ENCODE results near the gene TBCA. TPM values are rescaled to one million over a fixed set of nuclear protein-coding genes. Genes with fewer than 3 reads are reported as not detected.

Gene TBCA
- total RNA-seq, 1 experiment from 2014 or later, result 317 TPM

DNA sequence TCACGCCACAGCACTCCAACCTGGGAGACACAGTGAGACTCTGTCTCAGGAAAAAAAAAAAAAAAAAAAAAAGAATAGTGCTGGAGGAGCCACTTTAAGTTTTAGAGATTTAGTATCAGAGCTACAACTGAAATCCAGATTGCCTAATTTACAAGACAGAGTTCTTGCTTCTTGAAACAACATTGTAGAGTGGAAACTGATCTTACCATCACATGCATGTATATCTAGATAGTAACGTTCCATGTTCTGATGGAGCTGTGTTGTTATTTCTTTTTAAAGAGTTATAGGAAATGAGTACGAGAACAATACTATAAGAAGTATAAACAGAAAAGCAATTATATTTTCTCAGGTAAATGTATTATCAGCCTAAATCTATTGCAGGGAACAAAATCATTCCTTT, 48.9 kb downstream of the TBCA start (continued):
- TF ChIP-seq, protein P1, sequence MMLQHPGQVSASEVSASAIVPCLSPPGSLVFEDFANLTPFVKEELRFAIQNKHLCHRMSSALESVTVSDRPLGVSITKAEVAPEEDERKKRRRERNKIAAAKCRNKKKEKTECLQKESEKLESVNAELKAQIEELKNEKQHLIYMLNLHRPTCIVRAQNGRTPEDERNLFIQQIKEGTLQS (IDR thresholded peaks at IDR 0.05), result no peak
- TF ChIP-seq, protein P2, sequence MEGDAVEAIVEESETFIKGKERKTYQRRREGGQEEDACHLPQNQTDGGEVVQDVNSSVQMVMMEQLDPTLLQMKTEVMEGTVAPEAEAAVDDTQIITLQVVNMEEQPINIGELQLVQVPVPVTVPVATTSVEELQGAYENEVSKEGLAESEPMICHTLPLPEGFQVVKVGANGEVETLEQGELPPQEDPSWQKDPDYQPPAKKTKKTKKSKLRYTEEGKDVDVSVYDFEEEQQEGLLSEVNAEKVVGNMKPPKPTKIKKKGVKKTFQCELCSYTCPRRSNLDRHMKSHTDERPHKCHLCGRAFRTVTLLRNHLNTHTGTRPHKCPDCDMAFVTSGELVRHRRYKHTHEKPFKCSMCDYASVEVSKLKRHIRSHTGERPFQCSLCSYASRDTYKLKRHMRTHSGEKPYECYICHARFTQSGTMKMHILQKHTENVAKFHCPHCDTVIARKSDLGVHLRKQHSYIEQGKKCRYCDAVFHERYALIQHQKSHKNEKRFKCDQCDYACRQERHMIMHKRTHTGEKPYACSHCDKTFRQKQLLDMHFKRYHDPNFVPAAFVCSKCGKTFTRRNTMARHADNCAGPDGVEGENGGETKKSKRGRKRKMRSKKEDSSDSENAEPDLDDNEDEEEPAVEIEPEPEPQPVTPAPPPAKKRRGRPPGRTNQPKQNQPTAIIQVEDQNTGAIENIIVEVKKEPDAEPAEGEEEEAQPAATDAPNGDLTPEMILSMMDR (IDR thresholded peaks at IDR 0.05 in 2 of 3, conservative IDR thresholded peaks at IDR 0.05 in 1 of 3; ENCODE audit: borderline replicate concordance in 1 of 3, insufficient read depth in 1 of 3, low read depth in 2 of 3, low read length in 2 of 3), result no peak
- TF ChIP-seq, protein P3, sequence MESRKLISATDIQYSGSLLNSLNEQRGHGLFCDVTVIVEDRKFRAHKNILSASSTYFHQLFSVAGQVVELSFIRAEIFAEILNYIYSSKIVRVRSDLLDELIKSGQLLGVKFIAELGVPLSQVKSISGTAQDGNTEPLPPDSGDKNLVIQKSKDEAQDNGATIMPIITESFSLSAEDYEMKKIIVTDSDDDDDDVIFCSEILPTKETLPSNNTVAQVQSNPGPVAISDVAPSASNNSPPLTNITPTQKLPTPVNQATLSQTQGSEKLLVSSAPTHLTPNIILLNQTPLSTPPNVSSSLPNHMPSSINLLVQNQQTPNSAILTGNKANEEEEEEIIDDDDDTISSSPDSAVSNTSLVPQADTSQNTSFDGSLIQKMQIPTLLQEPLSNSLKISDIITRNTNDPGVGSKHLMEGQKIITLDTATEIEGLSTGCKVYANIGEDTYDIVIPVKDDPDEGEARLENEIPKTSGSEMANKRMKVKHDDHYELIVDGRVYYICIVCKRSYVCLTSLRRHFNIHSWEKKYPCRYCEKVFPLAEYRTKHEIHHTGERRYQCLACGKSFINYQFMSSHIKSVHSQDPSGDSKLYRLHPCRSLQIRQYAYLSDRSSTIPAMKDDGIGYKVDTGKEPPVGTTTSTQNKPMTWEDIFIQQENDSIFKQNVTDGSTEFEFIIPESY (IDR thresholded peaks at IDR 0.05; ENCODE audit: extremely low read depth, insufficient replicate concordance, low read length), result no peak
- no peak for TF ChIP-seq ZFX (IDR thresholded peaks at IDR 0.05)

DNA sequence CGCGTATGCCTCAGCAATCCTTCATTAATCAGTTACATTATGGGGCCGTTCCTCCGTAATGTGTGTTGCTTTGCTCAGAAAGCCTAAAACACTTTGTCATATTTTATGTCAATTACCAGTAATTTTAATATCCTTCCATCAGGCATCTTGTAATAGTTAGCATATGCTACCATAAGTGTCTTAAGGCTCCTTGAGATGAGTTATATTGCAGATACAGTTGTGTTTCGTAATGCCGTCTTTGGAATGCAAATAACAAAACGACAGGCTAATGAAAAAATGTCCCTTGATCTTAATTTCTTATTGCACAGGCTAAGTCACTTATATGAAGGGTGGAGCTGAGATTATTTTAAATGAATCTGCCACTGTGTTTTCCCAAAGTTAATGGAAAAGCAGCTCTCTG, 50.5 kb downstream of the TBCA start:
- Histone ChIP-seq H3K9ac (ENCODE audit: low read length) (no peak overlapping the region), H3K79me2 (ENCODE audit: insufficient read depth, low read length) (peaks cover 99% of the 10 kb centered on the region), H3K4me3 (replicated peaks in 1 of 2; ENCODE audit: low read depth in 1 of 2, low read length in 2 of 2) (no peak overlapping the region), H3K36me3 (ENCODE audit: control insufficient read depth in 1 of 2, insufficient read depth in 2 of 2, low read length in 2 of 2) (no peaks in the 10 kb centered on the region), H3K9me2 (ENCODE audit: insufficient read depth) (no peaks in the 10 kb centered on the region), H2AFZ (ENCODE audit: low read depth, low read length, poor library complexity, severe bottlenecking) (no peak overlapping the region), H3K27ac (ENCODE audit: low read depth, low read length) (no peak overlapping the region), H3K9me3 (ENCODE audit: control insufficient read depth in 1 of 2, insufficient read depth in 1 of 2, low read depth in 1 of 2, low read length in 2 of 2) (no peaks in the 10 kb centered on the region), H3K4me1 (ENCODE audit: control insufficient read depth in 1 of 2, insufficient read depth in 2 of 2, low read length in 2 of 2) (no peaks in the 10 kb centered on the region), H3K4me2 (ENCODE audit: low read length) (no peak overlapping the region), H3K27me3 (ENCODE audit: insufficient read depth, low read length) (no peaks in the 10 kb centered on the region), H4K20me1 (ENCODE audit: insufficient read depth) (peaks cover 44% of the 10 kb centered on the region; the same call in 1 of the 2 replicates)
- ATAC-seq (no peak), DNase-seq (ENCODE audit: low read depth, low spot score) (no peak)
- no TSS peak for BruUV-seq (replicated peaks)
- ChIA-PET RAD21 (ENCODE audit: low non-redundant PET in 1 of 2, low total read pairs in 2 of 2, uncharacterized antibody in 2 of 2, unreplicated experiment in 2 of 2) (no interaction called here), CTCF (no interaction called here), POLR2A (no interaction called here)
- intact Hi-C loops (cut with micrococcal nuclease), result no loop called here
- TF ChIP-seq ZFX (IDR thresholded peaks at IDR 0.05) (no peak), RAD21 (IDR thresholded peaks at IDR 0.05; ENCODE audit: low read depth) (no peak), EZH2 (IDR thresholded peaks at IDR 0.05) (no peak), SP1 (IDR thresholded peaks at IDR 0.05; ENCODE audit: low read depth) (no peak), ELF1 (IDR thresholded peaks at IDR 0.05; ENCODE audit: borderline replicate concordance, low read depth) (no peak), TCF7L2 (IDR thresholded peaks at IDR 0.05; ENCODE audit: borderline replicate concordance, extremely low read depth, insufficient read depth, insufficient read length) (no peak), SRF (IDR thresholded peaks at IDR 0.05; ENCODE audit: low read depth) (no peak), YY1 (IDR thresholded peaks at IDR 0.05; ENCODE audit: extremely low read depth, insufficient replicate concordance, low read depth, low read length) (no peak)
- TF ChIP-seq, protein P1 (IDR thresholded peaks at IDR 0.05), result no peak
- TF ChIP-seq, protein P4, sequence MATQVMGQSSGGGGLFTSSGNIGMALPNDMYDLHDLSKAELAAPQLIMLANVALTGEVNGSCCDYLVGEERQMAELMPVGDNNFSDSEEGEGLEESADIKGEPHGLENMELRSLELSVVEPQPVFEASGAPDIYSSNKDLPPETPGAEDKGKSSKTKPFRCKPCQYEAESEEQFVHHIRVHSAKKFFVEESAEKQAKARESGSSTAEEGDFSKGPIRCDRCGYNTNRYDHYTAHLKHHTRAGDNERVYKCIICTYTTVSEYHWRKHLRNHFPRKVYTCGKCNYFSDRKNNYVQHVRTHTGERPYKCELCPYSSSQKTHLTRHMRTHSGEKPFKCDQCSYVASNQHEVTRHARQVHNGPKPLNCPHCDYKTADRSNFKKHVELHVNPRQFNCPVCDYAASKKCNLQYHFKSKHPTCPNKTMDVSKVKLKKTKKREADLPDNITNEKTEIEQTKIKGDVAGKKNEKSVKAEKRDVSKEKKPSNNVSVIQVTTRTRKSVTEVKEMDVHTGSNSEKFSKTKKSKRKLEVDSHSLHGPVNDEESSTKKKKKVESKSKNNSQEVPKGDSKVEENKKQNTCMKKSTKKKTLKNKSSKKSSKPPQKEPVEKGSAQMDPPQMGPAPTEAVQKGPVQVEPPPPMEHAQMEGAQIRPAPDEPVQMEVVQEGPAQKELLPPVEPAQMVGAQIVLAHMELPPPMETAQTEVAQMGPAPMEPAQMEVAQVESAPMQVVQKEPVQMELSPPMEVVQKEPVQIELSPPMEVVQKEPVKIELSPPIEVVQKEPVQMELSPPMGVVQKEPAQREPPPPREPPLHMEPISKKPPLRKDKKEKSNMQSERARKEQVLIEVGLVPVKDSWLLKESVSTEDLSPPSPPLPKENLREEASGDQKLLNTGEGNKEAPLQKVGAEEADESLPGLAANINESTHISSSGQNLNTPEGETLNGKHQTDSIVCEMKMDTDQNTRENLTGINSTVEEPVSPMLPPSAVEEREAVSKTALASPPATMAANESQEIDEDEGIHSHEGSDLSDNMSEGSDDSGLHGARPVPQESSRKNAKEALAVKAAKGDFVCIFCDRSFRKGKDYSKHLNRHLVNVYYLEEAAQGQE (IDR thresholded peaks at IDR 0.05; ENCODE audit: low read depth), result no peak
- TF ChIP-seq, protein P5, sequence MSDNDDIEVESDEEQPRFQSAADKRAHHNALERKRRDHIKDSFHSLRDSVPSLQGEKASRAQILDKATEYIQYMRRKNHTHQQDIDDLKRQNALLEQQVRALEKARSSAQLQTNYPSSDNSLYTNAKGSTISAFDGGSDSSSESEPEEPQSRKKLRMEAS (IDR thresholded peaks at IDR 0.05), result no peak

Measured in HCT116 (cell line).